Liver (tissue), 9 donors: Measurements from ENCODE around the gene GALNT10. TPM values are rescaled to one million over a fixed set of nuclear protein-coding genes. Genes with fewer than 3 reads are reported as not detected.

Experiments used
- DNase-seq: peaks from one replicate; pipeline ENCODE4 v3.0.0-alpha.2; 2017; ENCODE audit warnings: low spot score
- H3K27ac ChIP-seq, 2 donors: one replicate each; pipeline ENCODE4 v1.7.0; 2013; ENCODE audit warnings: inconsistent platforms in 2 of 2, low read length in 2 of 2, control low read depth in 1 of 2, low read depth in 1 of 2, mild to moderate bottlenecking in 1 of 2
- H3K27me3 ChIP-seq, 4 donors: one replicate each; pipeline versions ENCODE4 v1.6.1 to v1.7.0; 2013; ENCODE audit warnings: low read length in 3 of 4, inconsistent platforms in 1 of 4, mild to moderate bottlenecking in 1 of 4, moderate library complexity in 1 of 4; ENCODE audit not compliant: control insufficient read depth in 4 of 4, insufficient read depth in 4 of 4
- H3K36me3 ChIP-seq, 4 donors: one replicate each; pipeline versions ENCODE4 v1.6.1 to v1.7.0; 2013; ENCODE audit warnings: low read length in 3 of 4, mild to moderate bottlenecking in 3 of 4, low read depth in 1 of 4, moderate library complexity in 1 of 4; ENCODE audit not compliant: control insufficient read depth in 4 of 4, insufficient read depth in 3 of 4
- H3K4me1 ChIP-seq, 4 donors: one replicate each; pipeline versions ENCODE4 v1.6.1 to v1.7.0; 2013; ENCODE audit warnings: low read length in 3 of 4, mild to moderate bottlenecking in 3 of 4, moderate library complexity in 1 of 4; ENCODE audit not compliant: control insufficient read depth in 4 of 4, insufficient read depth in 4 of 4
- H3K4me3 ChIP-seq, 3 donors: one replicate each; pipeline versions ENCODE4 v1.6.1 to v1.7.0; 2013; ENCODE audit warnings: low read length in 3 of 3, control low read depth in 1 of 3, low read depth in 1 of 3, mild to moderate bottlenecking in 1 of 3
- H3K9ac ChIP-seq, 2 donors: one replicate each; pipeline ENCODE4 v1.7.0; 2013; ENCODE audit warnings: low read length in 2 of 2, mild to moderate bottlenecking in 2 of 2, moderate library complexity in 2 of 2, control low read depth in 1 of 2, low read depth in 1 of 2
- H3K9me3 ChIP-seq, 4 donors: one replicate each; pipeline versions ENCODE4 v1.6.1 to v1.7.0; 2013; ENCODE audit warnings: low read length in 3 of 4; ENCODE audit not compliant: control insufficient read depth in 4 of 4
- ATF3 ChIP-seq: IDR thresholded peaks from 2 replicates; pipeline ENCODE4 v1.6.1; 2016; ENCODE audit warnings: antibody characterized with exemption
- CTCF ChIP-seq: fragments of 150-350 bp; IDR thresholded peaks from 2 replicates; pipeline ENCODE4 v1.5.1; 2017; ENCODE audit warnings: improper control_type of control experiment, low read depth, low read length; ENCODE audit not compliant: missing input control
- EGR1 ChIP-seq, 2 donors: IDR thresholded peaks; 2 replicates each; pipeline ENCODE4 v1.6.1; 2016 to 2018; ENCODE audit warnings: antibody characterized with exemption in 2 of 2, low read depth in 2 of 2
- FOXA1 ChIP-seq: IDR thresholded peaks from 2 replicates; pipeline ENCODE4 v1.6.1; 2016; ENCODE audit warnings: antibody characterized with exemption
- FOXA2 ChIP-seq: IDR thresholded peaks from 2 replicates; pipeline ENCODE4 v1.6.1; 2016; ENCODE audit warnings: antibody characterized with exemption
- GABPA ChIP-seq, 2 donors: IDR thresholded peaks in 1 of 2; conservative IDR thresholded peaks in 1 of 2; 2 replicates each; pipeline ENCODE4 v1.6.1; 2016; ENCODE audit warnings: antibody characterized with exemption in 2 of 2, mild to moderate bottlenecking in 1 of 2, moderate library complexity in 1 of 2
- HNF4A ChIP-seq, 2 donors: conservative IDR thresholded peaks; 2 replicates each; pipeline ENCODE4 v1.6.1; 2016; ENCODE audit warnings: antibody characterized with exemption in 2 of 2, mild to moderate bottlenecking in 2 of 2
- HNF4G ChIP-seq: IDR thresholded peaks from 2 replicates; pipeline ENCODE4 v1.6.1; 2016; ENCODE audit warnings: antibody characterized with exemption
- JUND ChIP-seq, 2 donors: IDR thresholded peaks; 2 replicates each; pipeline ENCODE4 v1.6.1; 2016; ENCODE audit warnings: antibody characterized with exemption in 2 of 2
- MAX ChIP-seq: IDR thresholded peaks from 2 replicates; pipeline ENCODE4 v1.6.1; 2016; ENCODE audit warnings: antibody characterized with exemption
- NR2F2 ChIP-seq: IDR thresholded peaks from 2 replicates; pipeline ENCODE4 v1.6.1; 2016; ENCODE audit warnings: antibody characterized with exemption
- RAD21 ChIP-seq, 2 donors: IDR thresholded peaks; 2 replicates each; pipeline ENCODE4 v1.6.1; 2016; ENCODE audit warnings: antibody characterized with exemption in 2 of 2, mild to moderate bottlenecking in 2 of 2
- REST ChIP-seq: IDR thresholded peaks from 2 replicates; pipeline ENCODE4 v1.6.1; 2016; ENCODE audit warnings: antibody characterized with exemption, mild to moderate bottlenecking
- RXRA ChIP-seq, 2 donors: IDR thresholded peaks; 2 replicates each; pipeline ENCODE4 v1.6.1; 2017 to 2018; ENCODE audit warnings: antibody characterized with exemption in 2 of 2, mild to moderate bottlenecking in 1 of 2
- SP1 ChIP-seq: IDR thresholded peaks from 2 replicates; pipeline ENCODE4 v1.6.1; 2018; ENCODE audit warnings: antibody characterized with exemption, mild to moderate bottlenecking
- TAF1 ChIP-seq: conservative IDR thresholded peaks from 2 replicates; pipeline ENCODE4 v1.6.1; 2016; ENCODE audit warnings: antibody characterized with exemption, mild to moderate bottlenecking
- YY1 ChIP-seq: IDR thresholded peaks from 2 replicates; pipeline ENCODE4 v1.6.1; 2016; ENCODE audit warnings: antibody characterized with exemption, mild to moderate bottlenecking
- ZBTB33 ChIP-seq: IDR thresholded peaks from 2 replicates; pipeline ENCODE4 v1.6.1; 2016; ENCODE audit warnings: antibody characterized with exemption
- WGBS: extraction: QIAGEN DNeasy Blood & Tissue Kit; methylation state at CpG from one replicate; pipeline ENCODE4 v1.1.7; 2013; 5-methylcytosine and 5-hydroxymethylcytosine counted together
- polyA plus RNA-seq, 2 donors: library from polyadenylated mRNA; stranded (reverse) in 1 of 2; unstranded in 1 of 2; fragments of 200-250 nt in 1 of 2; fragments of >200 nt in 1 of 2; fragmentation: Nextera tagmentation in 1 of 2; extraction: Ambion mirVana in 1 of 2; gene quantifications; one replicate each; pipeline versions ENCODE4 v1.2.1 to v1.2.3, GENCODE V29; 2013 to 2015
- total RNA-seq, 2 donors: library from RNA; depleted of rRNA; stranded (reverse); fragments of >200 nt; gene quantifications; one replicate each; pipeline ENCODE4 v1.2.3, GENCODE V29; 2014
- donor health status: healthy.
- donor health status: healthy.
- donor health status: healthy.
- donor health status: healthy.
- donor health status: healthy.

GALNT10 gene
- total RNA-seq (10 to 100 TPM in 1 of 2 donors, 1 to 10 TPM in 1; 6.5 to 17.8 TPM), polyA plus RNA-seq (1 to 10 TPM; 1.1 to 4.1 TPM)

- no peaks in the 10 kb centered on the region for H3K9me3 ChIP-seq
- no peak for DNase-seq
- WGBS, result 2% methylated on average over 84 of the region's 84 CpGs
- no peaks in the 10 kb centered on the region for H3K36me3 ChIP-seq
- peak within 1 kb of the TSS; percentile 81 to 88 (median 85) for H3K4me3 ChIP-seq
- H3K4me1 ChIP-seq, result peaks cover 0 to 21% (median 13%) of the 10 kb centered on the region in 4 donors
- H3K9ac ChIP-seq, result peak within 1 kb of the TSS; percentile 12 to 56
- H3K27ac ChIP-seq, result peak within 1 kb of the TSS; percentile 36 to 55
- TF ChIP-seq TAF1 (no peak), YY1 (no peak), RXRA (IDR thresholded peaks at IDR 0.05) (no peak), MAX (no peak), CTCF (no peak), RAD21 (IDR thresholded peaks at IDR 0.05) (no peak), HNF4G (no peak), EGR1 (IDR thresholded peaks at IDR 0.05; ENCODE audit: low read depth in 2 of 2) (no peak), GABPA (IDR thresholded peaks at IDR 0.05 in 1 of 2, conservative IDR thresholded peaks at IDR 0.05 in 1 of 2) (no peak), HNF4A (conservative IDR thresholded peaks at IDR 0.05) (no peak), FOXA1 (no peak), JUND (IDR thresholded peaks at IDR 0.05) (no peak), ZBTB33 (no peak), NR2F2 (no peak)
- no peaks in the 10 kb centered on the region for H3K27me3 ChIP-seq
Observed at GRCh38 chr5:154190595-154191304, at the start of gene GALNT10. Gene GALNT10, plus strand, starts transcription at chr5:154190733. Its CDS starts 134 bp downstream, at chr5:154190867.

GRCh38 chr5:154141745-154142221, 48.8 kb upstream of the GALNT10 start:
- H3K4me3 ChIP-seq, result no peak overlapping the region
- no peak overlapping the region for H3K27ac ChIP-seq
- H3K4me1 ChIP-seq, result no peaks in the 10 kb centered on the region
- no peak overlapping the region for H3K9ac ChIP-seq
- whole genome bisulfite sequencing, result 90% methylated on average over 1 of the region's 1 CpG
- no peaks in the 10 kb centered on the region for H3K9me3 ChIP-seq
- DNase-seq, result no peak
- no peaks in the 10 kb centered on the region for H3K36me3 ChIP-seq
- H3K27me3 ChIP-seq, result no peaks in the 10 kb centered on the region
- no peak for TF ChIP-seq ATF3
- no peak for TF ChIP-seq JUND (IDR thresholded peaks at IDR 0.05)
- no peak for TF ChIP-seq CTCF
- no peak for TF ChIP-seq SP1
- no peak for TF ChIP-seq EGR1 (IDR thresholded peaks at IDR 0.05; ENCODE audit: low read depth in 2 of 2)
- no peak for TF ChIP-seq ZBTB33
- no peak for TF ChIP-seq HNF4A (conservative IDR thresholded peaks at IDR 0.05)
- no peak for TF ChIP-seq REST
- no peak for TF ChIP-seq TAF1
- TF ChIP-seq FOXA2, result no peak
- no peak for TF ChIP-seq RXRA (IDR thresholded peaks at IDR 0.05)
- no peak for TF ChIP-seq MAX
- TF ChIP-seq NR2F2, result no peak
